ENCODE results near the gene ELAPOR1.

ELAPOR1 gene

GRCh38 chr1:109113590-109114341, at the start of gene ELAPOR1:
ELAPOR1 (plus strand) TSS chr1:109114115; CDS start chr1:109114184, 69 bp downstream.
- DNase-seq: peak; percentile 82

- DNase-seq: no peak
These were observed 48.8 kb upstream of the ELAPOR1 start for GRCh38 chr1:109065137-109065536.

DNA sequence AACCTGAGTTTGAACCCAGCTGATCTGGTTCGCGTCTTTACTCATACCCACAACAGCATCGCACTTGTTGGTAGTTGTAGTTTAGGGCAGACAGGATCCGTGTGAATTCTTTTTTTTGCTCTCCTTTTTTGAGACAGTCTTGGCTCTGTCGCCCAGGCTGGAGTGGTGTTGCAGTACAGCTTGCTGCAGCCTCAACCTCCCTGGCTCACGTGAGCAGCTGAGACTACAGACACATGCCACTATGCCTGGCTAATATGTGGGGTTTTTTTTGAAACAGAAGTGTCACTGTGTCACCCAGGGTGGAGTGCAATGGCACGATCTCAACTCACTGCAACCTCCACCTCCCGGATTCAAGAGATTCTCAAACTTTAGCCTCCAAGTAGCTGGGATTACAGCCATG, 46.0 kb upstream of the ELAPOR1 start:
- no peak for DNase-seq

- no peak for DNase-seq
These were observed 44.6 kb upstream of the ELAPOR1 start for GRCh38 chr1:109069294-109069693.

- DNase-seq: peak; percentile 94
These were observed 38.1 kb upstream of the ELAPOR1 start, which contains the start of gene TAF13 for GRCh38 chr1:109075531-109076490. TAF13 (minus strand) TSS chr1:109076003; CDS start chr1:109075947, 56 bp downstream.

GRCh38 chr1:109078317-109078716, 35.6 kb upstream of the ELAPOR1 start:
- DNase-seq: no peak

GRCh38 chr1:109079240-109079622, 34.7 kb upstream of the ELAPOR1 start:
- DNase-seq: no peak

- DNase-seq: no peak
These were observed 33.4 kb upstream of the ELAPOR1 start for GRCh38 chr1:109080441-109081082.

- DNase-seq: no peak
These were observed 30.4 kb upstream of the ELAPOR1 start for GRCh38 chr1:109083501-109083900.

DNA sequence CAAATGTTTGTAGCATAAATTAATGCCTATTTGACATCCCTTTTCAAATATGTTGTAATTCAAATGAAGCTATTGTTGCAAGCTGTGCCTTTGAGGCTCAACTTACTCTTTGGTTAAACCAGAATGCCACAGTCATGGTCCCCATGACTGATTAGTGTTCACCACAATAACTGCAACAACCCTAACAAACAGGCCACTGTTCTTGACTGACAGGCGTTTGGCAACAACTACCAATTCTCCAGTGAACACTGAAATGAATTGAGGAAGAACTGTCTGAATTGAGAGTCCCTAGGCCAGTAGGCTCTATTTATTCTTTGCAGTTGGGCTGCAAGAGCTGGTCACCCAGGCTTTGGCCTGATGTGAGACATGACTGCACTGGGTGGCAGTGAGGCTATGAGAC, 30.0 kb upstream of the ELAPOR1 start:
- no peak for DNase-seq

GRCh38 chr1:109084563-109085517, 29.1 kb upstream of the ELAPOR1 start:
- DNase-seq: no peak

GRCh38 chr1:109089242-109090015, 24.5 kb upstream of the ELAPOR1 start:
- DNase-seq: peak; percentile 58

- peak; percentile 93 for DNase-seq
These were observed 23.5 kb upstream of the ELAPOR1 start, which contains the start of gene TMEM167B for GRCh38 chr1:109090196-109091077. TMEM167B (plus strand) TSS chr1:109090764; CDS start chr1:109090873, 109 bp downstream.

GRCh38 chr1:109091078-109091838, 22.7 kb upstream of the ELAPOR1 start:
- peak; percentile 53 for DNase-seq

DNA sequence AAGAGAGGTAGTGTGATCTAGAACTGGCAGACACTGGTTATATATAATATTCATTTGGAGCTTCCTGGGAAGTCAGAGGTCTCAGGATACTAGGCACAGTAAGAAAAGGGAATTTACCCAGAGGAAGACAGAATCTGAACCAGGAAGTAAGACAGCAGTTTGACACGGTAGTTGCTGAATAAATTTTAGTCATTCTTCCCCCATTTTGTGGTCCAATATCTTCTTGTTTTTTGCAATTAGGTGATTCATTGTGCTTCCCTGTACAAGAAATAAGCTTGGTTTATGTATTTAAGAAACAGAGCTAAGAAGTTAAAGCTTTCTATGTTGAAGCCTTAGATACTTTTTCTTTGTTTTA, 22.1 kb upstream of the ELAPOR1 start:
- peak; percentile 49 for DNase-seq

- DNase-seq: no peak
These were observed 19.5 kb upstream of the ELAPOR1 start for GRCh38 chr1:109094377-109094803.

DNA sequence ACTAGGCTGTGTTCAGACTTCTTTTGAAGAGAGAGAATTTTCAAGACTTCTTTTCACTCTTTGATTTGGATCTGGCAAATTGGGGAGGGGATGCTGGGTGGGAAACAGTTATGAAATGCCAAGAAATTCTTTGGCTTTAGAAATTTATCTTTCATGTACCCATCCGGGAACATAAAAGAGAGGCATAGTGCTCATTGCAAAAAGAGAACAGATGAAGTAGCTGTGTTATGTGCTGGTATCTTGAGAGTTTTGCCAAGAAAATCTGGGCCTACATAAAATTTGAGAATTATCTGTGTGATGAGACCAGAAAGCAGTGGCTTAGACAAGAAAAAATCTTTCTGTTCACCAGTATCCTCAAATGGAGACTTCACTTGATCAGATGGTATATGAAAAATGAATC, 19.0 kb upstream of the ELAPOR1 start:
- DNase-seq: no peak

DNA sequence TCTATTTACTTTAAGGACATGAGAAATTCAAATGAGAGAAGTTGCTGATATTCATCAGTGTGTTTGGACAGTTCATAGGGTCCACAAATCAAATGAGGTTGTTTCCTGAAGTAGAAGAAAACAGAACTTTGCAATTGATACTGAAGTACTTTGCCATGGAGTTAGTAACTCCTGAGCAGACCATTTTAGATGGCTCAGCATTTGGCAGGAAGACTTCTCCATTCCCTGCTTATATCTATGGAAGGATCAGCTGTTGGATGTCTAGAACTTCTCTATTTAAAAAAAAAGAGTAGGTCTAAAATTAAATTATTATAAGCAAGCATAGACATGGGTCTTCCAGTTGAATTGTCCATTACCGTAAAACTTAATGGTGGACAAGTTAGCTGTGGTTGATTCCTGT, 18.3 kb upstream of the ELAPOR1 start:
- DNase-seq: no peak

GRCh38 chr1:109096120-109096519, 17.8 kb upstream of the ELAPOR1 start:
- no peak for DNase-seq
